ENCODE results near the gene MCC.

The MCC gene

GRCh38 chr5:113172231-113172826 lies 315.9 kb downstream of the MCC start:
- TF ChIP-seq CTCF (IDR thresholded peaks at IDR 0.05; ENCODE audit: insufficient read depth, low read length), result no peak
- TF ChIP-seq SPI1 (IDR thresholded peaks at IDR 0.05; ENCODE audit: borderline replicate concordance, low read depth), result no peak
- TF ChIP-seq, protein P1, sequence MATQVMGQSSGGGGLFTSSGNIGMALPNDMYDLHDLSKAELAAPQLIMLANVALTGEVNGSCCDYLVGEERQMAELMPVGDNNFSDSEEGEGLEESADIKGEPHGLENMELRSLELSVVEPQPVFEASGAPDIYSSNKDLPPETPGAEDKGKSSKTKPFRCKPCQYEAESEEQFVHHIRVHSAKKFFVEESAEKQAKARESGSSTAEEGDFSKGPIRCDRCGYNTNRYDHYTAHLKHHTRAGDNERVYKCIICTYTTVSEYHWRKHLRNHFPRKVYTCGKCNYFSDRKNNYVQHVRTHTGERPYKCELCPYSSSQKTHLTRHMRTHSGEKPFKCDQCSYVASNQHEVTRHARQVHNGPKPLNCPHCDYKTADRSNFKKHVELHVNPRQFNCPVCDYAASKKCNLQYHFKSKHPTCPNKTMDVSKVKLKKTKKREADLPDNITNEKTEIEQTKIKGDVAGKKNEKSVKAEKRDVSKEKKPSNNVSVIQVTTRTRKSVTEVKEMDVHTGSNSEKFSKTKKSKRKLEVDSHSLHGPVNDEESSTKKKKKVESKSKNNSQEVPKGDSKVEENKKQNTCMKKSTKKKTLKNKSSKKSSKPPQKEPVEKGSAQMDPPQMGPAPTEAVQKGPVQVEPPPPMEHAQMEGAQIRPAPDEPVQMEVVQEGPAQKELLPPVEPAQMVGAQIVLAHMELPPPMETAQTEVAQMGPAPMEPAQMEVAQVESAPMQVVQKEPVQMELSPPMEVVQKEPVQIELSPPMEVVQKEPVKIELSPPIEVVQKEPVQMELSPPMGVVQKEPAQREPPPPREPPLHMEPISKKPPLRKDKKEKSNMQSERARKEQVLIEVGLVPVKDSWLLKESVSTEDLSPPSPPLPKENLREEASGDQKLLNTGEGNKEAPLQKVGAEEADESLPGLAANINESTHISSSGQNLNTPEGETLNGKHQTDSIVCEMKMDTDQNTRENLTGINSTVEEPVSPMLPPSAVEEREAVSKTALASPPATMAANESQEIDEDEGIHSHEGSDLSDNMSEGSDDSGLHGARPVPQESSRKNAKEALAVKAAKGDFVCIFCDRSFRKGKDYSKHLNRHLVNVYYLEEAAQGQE (IDR thresholded peaks at IDR 0.05; ENCODE audit: insufficient replicate concordance, low read depth), result no peak
- no peak for TF ChIP-seq POLR2AphosphoS5 (IDR thresholded peaks at IDR 0.05; ENCODE audit: low read depth)
- TF ChIP-seq GABPA (IDR thresholded peaks at IDR 0.05; ENCODE audit: low read depth), result no peak
- no peak overlapping the region for H3K4me3 ChIP-seq (replicated peaks; ENCODE audit: insufficient read depth, low read length)
- no peak overlapping the region for H3K27ac ChIP-seq (replicated peaks)
- H3K27me3 ChIP-seq (ENCODE audit: insufficient read depth, poor library complexity, severe bottlenecking), result no peaks in the 10 kb centered on the region
- no peak for DNase-seq (ENCODE audit: low read depth in 1 of 2, low spot score in 1 of 2)

DNA sequence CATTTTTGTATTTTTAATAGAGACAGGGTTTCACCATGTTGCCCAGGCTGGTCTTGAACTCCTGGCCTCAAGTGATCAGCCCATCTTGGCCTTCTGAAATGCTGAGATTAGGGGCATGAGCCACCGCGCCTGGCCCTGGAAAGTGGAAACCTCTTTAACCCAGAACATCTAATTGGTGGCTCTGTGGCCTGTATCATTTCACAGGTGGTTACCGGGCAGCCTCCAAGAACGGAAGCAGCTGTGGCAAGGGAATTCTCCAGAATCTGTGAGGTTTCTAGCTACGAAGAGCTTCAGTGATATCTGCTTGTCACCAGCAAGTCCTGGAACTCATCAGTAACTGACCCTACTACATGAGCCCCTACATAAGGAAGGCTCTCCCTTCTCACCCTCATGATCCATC lies 316.7 kb downstream of the MCC start:
- H3K27me3 ChIP-seq (ENCODE audit: insufficient read depth, poor library complexity, severe bottlenecking), result no peaks in the 10 kb centered on the region
- H3K4me3 ChIP-seq (replicated peaks; ENCODE audit: insufficient read depth, low read length), result no peak overlapping the region
- H3K27ac ChIP-seq (replicated peaks), result no peak overlapping the region
- TF ChIP-seq CTCF (IDR thresholded peaks at IDR 0.05; ENCODE audit: insufficient read depth, low read length) (no peak), POLR2AphosphoS5 (IDR thresholded peaks at IDR 0.05; ENCODE audit: low read depth) (no peak), GABPA (IDR thresholded peaks at IDR 0.05; ENCODE audit: low read depth) (no peak), SPI1 (IDR thresholded peaks at IDR 0.05; ENCODE audit: borderline replicate concordance, low read depth) (no peak)
- TF ChIP-seq, protein P1 (IDR thresholded peaks at IDR 0.05; ENCODE audit: insufficient replicate concordance, low read depth), result no peak
- DNase-seq (ENCODE audit: low read depth in 1 of 2, low spot score in 1 of 2), result no peak

GRCh38 chr5:113170707-113171106 lies 317.5 kb downstream of the MCC start:
- Histone ChIP-seq H3K27me3 (ENCODE audit: insufficient read depth, poor library complexity, severe bottlenecking) (no peaks in the 10 kb centered on the region), H3K27ac (replicated peaks) (no peak overlapping the region), H3K4me3 (replicated peaks; ENCODE audit: insufficient read depth, low read length) (no peak overlapping the region)
- TF ChIP-seq CTCF (IDR thresholded peaks at IDR 0.05; ENCODE audit: insufficient read depth, low read length), result no peak
- no peak for TF ChIP-seq SPI1 (IDR thresholded peaks at IDR 0.05; ENCODE audit: borderline replicate concordance, low read depth)
- TF ChIP-seq GABPA (IDR thresholded peaks at IDR 0.05; ENCODE audit: low read depth), result no peak
- TF ChIP-seq, protein P1 (IDR thresholded peaks at IDR 0.05; ENCODE audit: insufficient replicate concordance, low read depth), result no peak
- TF ChIP-seq POLR2AphosphoS5 (IDR thresholded peaks at IDR 0.05; ENCODE audit: low read depth), result no peak
- DNase-seq (ENCODE audit: low read depth in 1 of 2, low spot score in 1 of 2), result no peak
